HG03558 (cell line): ENCODE measurements around the gene MMRN2.
"Not testable (repeated sequence)": the region's sequence is repeated elsewhere in the genome, so short reads cannot be mapped to it uniquely, and the experiment has no call there.

Source experiments
- ATAC-seq: cut with Tn5 transposase; IDR thresholded peaks from one replicate; pipeline ENCODE4 v1.9.1; 2021; ENCODE audit warnings: moderate number of reproducible peaks; ENCODE audit not compliant: unreplicated experiment; ENCODE audit errors: extremely low read depth

MMRN2 gene

GRCh38 chr10:86943316-86944030, 13.9 kb downstream of the MMRN2 start:
- no peak for ATAC-seq

- no peak for ATAC-seq
These were observed 14.7 kb downstream of the MMRN2 start for GRCh38 chr10:86942441-86943315.

GRCh38 chr10:86941991-86942421, 15.4 kb downstream of the MMRN2 start:
- ATAC-seq: no peak

- no peak for ATAC-seq
These were observed 16.0 kb downstream of the MMRN2 start for GRCh38 chr10:86941426-86941825.

- no peak for ATAC-seq
These were observed 16.7 kb downstream of the MMRN2 start for GRCh38 chr10:86940677-86941076.

GRCh38 chr10:86940076-86940475, 17.3 kb downstream of the MMRN2 start:
- ATAC-seq: not testable (repeated sequence)

GRCh38 chr10:86938260-86938659, 19.2 kb downstream of the MMRN2 start:
- no peak for ATAC-seq

- no peak for ATAC-seq
These were observed 19.8 kb downstream of the MMRN2 start for GRCh38 chr10:86937502-86938154.

- ATAC-seq: no peak
These were observed 20.5 kb downstream of the MMRN2 start for GRCh38 chr10:86936661-86937501.

- ATAC-seq: not testable (repeated sequence)
These were observed 23.2 kb downstream of the MMRN2 start for GRCh38 chr10:86934162-86934711.

GRCh38 chr10:86932674-86933073, 24.7 kb downstream of the MMRN2 start:
- no peak for ATAC-seq

- ATAC-seq: no peak
These were observed 25.5 kb downstream of the MMRN2 start for GRCh38 chr10:86931872-86932271.

- ATAC-seq: no peak
These were observed 27.7 kb downstream of the MMRN2 start for GRCh38 chr10:86929468-86930380.

- ATAC-seq: no peak
These were observed 34.9 kb downstream of the MMRN2 start for GRCh38 chr10:86922553-86922961.

GRCh38 chr10:86918022-86918471, 39.4 kb downstream of the MMRN2 start:
- no peak for ATAC-seq

- ATAC-seq: no peak
These were observed 42.7 kb downstream of the MMRN2 start for GRCh38 chr10:86914734-86915133.

- no peak for ATAC-seq
These were observed 52.0 kb downstream of the MMRN2 start for GRCh38 chr10:86905429-86905828.

- ATAC-seq: no peak
These were observed 52.8 kb downstream of the MMRN2 start for GRCh38 chr10:86904600-86904999.

- ATAC-seq: no peak
These were observed 56.5 kb downstream of the MMRN2 start for GRCh38 chr10:86900955-86901354.
